Activated T-cell treated with anti-CD3 and anti-CD28 coated beads, Interleukin-2, amount 50 U/mL, for 48 hours (primary cell): ENCODE results near the gene SPP1.
"Not testable (repeated sequence)": the region's sequence is repeated elsewhere in the genome, so short reads cannot be mapped to it uniquely, and the experiment has no call there.

Source experiments
- DNase-seq, 2 experiments: peaks; one replicate each; pipeline ENCODE4 v3.0.0-alpha.2; 2020

The SPP1 gene

DNA sequence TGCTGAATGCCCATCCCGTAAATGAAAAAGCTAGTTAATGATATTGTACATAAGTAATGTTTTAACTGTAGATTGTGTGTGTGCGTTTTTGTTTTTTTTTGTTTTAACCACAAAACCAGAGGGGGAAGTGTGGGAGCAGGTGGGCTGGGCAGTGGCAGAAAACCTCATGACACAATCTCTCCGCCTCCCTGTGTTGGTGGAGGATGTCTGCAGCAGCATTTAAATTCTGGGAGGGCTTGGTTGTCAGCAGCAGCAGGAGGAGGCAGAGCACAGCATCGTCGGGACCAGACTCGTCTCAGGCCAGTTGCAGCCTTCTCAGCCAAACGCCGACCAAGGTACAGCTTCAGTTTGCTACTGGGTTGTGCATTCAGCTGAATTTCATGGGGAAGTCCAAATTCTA is at the start of gene SPP1:
Gene SPP1, plus strand, starts transcription at position 249 of the 400 bp plus-strand sequence. CDS start 1,182 bp downstream, outside the sequence.
- DNase-seq: peak in 1 of 2 experiments; percentile 27

DNA sequence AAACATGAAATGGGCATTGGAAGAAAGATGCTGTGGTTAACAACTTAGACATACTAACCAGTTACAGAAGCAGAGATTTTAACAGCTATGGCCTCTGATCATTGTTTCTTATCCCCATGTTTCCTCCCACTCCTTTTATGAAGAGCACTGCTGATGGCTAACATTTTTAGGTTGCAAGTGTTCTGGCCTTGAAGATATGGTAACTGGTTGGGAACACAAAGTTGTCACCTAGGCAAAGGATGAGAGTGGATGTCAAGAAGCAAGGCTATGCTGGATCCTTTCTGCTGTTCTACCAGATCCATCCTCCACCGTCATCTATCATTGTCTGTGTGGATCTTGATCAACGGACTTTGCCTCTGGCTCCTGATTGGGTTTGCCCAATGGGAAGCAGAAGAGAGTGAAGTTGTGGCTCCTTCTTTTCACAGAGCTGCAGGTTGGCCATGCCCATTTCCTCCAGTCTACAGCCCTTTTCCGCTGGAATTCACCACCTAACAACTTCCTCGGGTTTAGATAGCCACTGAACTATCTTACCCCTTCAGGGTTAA is 48.9 kb upstream of the SPP1 start:
- no peak for DNase-seq

DNA sequence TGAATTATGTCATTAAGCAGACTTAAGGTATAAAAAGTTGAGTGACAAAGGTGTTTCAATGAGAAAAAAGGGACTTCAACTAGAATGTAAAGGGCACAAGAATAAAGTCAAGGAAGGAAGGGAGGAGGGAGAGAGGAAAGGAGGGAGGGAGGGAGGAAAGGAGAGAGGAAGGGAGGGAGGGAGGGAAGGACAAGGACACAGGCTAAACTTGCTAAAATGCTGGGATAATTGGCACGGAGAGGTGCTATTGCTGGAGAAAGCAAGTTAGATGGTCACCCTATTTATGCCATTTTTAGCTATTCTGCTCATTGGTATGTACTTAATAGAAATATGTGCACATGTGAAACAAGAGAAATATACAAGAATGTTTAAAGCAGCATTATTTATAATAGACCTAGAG is 44.9 kb upstream of the SPP1 start:
- DNase-seq: no peak

DNA sequence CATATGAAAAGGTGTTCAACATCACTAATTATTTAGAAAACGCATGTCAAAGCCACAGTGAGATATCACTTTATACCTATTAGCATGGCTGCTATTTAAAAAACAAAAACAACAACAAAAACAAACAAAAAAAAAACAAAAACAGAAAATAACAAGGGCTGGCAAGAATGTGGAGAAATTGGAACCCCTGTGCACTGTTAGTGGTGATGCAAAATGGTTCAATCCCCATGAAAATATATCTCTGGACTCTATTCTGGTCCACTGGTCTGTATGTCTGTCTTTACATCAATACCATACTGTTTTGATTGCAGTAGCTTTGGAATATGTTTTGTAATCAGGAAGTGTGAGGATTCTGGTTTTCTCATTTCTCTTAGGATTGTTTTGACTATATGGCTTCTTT is 43.6 kb upstream of the SPP1 start:
- no peak for DNase-seq

DNA sequence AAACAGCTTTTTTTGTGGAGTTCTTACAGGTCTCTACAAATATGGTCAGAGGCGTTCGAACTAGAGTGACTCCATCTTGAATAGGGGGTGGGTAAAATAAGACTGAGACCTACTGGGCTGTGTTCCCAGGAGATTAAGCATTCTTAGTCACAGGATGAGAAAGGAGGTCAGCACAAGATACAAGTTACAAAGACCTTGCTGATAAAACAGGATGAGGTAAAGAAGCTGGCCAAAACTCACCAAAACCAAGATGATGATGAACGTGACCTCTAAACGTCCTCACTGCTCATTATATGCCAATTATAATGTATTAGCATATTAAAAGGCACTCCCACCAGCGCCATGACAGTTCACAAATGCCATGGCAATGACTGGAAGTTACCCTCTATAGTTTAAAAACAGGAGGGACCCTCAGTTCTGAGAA is 42.8 kb upstream of the SPP1 start:
- DNase-seq: no peak

DNA sequence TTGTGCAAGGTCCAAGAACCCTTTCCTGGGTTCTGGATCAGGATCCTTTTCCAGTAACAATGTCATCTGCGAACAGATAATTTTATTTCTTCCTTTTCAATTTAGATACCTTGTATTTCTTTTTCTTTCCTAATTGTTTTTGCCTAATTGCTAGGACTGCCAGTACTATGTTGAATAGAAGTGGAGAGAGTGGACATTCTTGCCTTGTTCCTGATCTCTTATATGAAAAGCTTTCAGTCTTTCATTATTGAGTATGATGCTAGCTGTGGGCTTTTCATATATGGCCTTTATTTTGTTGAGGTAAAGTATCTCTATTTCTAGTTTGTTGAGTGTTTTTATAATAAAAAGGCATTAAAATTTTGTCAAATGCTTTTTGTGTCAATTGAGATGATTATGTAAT is 42.2 kb upstream of the SPP1 start:
- no peak for DNase-seq

DNA sequence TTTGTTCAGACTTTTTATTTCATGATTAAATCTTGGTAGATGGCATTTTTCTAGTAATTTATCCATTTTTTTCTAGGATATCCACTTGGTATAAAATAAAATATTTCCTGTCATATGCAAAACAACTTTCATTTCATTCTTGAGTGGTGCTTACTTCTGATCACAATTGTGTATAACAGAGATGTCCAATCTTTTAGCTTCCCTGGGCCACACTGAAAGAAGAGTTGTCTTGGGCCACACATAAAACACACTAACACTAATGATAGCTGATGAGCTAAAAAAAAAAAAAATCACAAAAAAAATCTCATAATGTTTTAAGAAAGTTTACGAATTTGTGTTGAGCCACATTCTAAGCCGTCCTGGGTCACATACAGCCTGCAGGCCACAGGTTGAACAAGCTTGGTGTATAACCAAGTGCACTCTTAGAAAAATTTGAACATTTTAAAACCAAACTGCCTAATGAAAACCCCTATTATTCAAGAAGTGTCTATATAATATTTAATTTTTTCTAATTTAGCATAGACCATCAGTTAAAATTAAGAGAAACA is 41.3 kb upstream of the SPP1 start:
- no peak for DNase-seq

DNA sequence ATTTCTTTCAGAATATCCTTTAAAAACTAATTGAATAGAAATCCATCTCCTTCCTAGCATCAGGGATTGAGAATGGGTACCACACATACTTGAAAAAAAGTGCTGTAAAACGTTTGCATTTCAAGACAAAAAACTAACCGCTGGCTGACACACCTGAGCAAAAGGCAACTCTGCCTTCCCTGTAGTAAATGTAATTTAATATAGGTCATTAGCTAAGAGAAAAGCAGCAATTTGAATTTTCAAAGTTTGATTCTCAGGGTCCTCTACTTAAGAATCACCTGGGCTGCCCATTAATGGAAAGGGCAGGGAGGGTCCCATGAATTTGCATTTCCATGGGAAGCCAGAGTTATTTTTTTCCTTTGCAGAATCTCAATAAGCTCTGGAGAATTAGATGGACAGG is 40.5 kb upstream of the SPP1 start:
- no peak for DNase-seq

DNA sequence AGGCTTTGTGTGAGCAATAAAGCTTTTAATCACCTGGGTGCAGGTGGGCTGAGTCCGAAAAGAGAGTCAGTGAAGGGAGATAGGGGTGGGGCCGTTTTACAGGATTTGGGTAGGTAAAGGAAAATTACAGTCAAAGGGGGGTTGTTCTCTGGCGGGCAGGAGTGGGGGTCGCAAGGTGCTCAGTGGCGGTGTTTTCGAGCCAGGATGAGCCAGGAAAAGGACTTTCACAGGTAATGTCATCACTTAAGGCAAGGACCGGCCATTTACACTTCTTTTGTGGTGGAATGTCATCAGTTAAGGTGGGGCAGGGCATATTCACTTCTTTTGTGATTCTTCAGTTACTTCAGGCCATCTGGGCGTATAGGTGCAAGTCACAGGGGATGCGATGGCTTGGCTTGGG is 39.6 kb upstream of the SPP1 start:
- not testable (repeated sequence) for DNase-seq

DNA sequence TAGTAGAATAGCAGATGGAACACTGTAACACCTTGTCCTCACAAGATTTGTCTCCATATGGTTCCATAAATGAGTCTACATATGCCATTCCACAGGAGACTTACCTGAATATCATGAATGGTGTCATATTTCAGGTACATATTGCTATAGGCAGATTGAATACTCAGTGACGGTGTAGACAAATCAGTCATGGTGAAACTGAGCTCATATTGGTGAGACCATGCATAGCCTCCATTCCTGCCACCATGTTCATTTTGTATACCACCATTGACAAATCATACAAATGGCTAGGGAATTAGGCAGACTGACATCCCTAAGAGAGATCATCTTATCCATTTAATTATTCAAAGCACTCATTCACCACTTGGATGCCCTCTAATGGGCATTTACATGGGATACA is 38.0 kb upstream of the SPP1 start:
- DNase-seq: no peak

DNA sequence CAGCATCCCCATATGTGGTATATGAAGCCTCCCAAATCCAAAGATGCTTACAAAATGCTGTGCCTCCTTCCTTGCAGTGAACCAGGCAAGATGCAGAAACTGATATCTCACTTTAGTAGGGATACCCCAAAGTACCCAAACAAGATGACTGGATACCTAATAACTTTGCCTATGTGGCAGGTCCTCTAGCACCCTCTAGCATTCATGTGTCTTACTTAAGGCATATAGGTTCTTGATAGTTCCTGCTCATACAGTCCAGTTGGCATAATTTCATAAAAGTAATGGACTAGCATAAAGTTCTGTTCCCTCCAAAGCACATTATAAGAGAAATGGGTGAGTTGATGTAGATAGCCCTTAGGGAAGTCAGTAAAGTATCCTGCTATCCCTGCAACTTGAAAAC is 36.8 kb upstream of the SPP1 start:
- DNase-seq: no peak

DNA sequence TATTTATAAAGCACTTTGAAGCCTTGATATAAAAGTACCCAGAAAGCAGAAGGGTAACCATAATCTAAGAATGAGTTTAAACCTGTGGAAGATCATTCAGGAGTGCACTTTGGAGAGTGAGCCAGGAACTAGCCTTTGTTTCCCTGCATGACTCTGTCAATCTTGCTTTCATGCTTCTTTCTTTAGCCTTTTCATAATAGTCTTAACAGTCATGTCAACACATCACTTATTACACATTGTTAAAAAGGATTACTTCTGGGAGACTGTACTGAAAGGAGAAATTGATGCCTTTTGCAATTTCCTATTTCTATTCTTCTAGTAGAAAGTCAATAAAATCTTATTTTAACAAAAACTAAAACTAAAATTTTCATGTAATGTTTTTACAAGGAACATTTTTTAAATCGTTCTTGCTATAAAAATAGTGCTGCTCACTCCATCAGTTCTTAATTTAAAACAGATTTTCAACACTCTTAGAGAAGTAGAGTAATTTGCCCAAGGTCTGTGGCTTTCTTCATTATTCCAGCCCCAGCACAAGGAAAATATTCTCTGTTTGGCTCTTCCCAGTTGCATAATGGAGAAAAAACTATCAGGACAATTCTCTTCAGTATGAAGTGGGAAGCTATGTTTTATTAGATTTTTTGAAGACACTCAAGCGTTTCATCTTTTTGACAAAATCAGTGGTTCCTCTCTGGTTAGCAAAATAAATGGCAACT is 35.4 kb upstream of the SPP1 start:
- DNase-seq: no peak

DNA sequence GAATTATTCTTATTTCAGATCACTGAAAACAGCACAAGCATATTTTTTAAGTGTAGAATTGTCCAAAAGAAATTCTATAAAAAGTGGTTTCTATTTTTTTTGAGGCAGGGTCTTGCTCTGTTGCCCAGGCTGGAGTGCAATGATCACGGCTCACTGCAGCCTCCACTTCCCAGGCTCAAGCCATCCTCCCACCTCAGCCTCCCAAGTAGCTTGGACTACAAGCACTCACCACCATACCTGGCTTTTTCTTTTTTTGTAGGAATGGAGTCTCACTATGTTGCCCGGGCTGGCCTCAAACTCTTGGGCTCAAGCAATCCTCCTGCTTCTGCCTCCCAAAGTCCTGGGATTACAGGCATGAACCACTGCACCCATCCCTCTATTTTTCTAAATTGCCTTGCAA is 34.7 kb upstream of the SPP1 start:
- not testable (repeated sequence) for DNase-seq

DNA sequence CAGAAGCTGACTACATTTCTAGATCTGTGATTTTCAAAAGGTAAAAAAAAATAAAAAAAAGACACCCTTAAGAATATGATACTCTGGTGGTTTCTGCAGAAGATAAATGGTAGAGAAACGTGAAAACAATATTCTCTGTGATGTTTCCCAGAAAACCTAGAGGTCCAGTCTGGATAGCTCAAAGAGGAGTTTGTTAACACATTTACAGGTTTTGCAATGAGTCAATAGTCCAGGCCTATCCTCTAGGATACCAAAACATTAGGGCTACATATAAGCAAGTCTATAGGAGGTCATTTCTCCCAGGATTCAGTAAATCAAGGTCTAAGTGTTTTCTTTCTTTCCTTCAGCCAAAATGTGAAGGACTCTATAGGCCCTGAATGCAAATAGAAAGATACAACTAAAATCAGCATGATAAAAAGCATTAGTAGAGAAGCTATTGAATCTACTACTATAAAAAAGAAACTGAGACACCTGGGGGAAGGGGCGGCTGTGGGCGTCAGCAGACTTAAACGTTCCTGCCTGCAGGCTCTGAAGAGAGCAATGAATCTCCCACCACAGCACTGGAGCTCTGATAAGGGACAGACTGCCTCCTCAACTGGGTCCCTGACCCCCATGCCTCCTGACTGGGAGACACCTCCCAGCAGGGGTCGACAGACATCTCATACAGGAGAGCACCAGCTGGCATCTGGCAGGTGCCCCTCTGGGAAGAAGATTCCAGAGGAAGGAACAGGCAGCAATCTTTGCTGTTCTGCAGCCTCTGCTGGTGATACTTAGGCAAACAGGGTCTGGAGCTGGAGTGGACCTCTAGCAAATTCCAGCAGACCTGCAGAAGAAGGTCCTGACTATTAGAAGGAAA is 33.7 kb upstream of the SPP1 start:
- no peak for DNase-seq

DNA sequence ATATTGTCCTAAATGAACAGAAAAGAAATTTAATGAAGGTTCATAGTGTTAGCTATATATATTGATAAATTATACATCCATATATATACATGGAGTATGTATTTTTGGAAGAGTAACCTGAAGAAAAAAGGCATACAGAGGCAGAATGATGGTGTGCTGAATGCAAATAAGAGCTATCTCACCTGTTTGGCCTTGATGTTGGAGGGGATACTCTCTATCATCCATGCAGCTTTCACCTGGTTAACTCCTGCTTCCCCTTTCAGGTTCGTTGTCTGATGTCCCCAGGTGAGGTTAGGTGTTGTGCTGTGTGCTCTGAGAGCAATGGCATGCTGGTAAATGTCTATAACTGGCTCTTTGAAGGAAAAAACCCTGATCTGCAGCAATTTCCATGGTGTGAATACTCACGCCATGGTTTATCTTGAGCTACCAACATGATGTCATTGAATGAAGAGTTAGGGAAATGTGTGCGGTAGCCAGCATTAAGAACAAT is 31.8 kb upstream of the SPP1 start:
- DNase-seq: no peak

DNA sequence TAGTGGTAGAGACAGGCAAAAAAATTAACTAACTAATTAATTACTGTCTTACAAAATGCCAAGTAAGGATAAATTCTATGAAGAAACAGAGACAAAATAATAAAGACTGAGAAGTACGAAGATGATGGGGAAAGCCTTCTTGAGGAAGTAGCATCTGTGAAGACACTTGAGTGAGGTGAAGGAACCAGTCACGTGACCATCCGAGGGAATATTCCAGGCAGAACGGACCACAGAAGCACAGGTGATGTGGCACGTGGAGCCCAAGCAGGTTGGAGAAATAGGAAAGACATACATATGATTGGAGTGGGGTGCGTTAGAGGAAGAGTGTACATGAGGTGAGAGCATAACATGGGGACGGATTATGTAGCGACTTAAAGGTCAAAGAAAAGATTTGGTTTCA is 30.5 kb upstream of the SPP1 start:
- DNase-seq: no peak

DNA sequence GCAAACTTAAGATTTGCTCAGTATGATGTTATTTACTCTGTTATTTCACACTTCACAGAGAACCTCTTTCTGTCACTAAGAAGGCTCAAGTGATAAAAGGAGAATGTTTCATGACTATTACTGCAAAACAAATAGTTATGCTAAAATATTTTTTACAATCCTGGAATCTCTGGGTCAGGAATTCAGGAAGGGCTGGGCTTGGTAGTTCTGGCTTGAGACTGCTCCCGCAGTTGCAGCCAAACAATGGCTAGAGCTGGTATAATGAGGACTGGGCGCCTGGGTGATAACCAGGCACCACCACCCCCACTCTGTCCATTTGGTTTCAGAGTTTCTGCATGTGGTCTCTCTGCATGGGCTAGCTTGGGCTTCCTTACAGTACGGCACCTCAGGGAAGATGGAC is 28.7 kb upstream of the SPP1 start:
- DNase-seq: no peak

DNA sequence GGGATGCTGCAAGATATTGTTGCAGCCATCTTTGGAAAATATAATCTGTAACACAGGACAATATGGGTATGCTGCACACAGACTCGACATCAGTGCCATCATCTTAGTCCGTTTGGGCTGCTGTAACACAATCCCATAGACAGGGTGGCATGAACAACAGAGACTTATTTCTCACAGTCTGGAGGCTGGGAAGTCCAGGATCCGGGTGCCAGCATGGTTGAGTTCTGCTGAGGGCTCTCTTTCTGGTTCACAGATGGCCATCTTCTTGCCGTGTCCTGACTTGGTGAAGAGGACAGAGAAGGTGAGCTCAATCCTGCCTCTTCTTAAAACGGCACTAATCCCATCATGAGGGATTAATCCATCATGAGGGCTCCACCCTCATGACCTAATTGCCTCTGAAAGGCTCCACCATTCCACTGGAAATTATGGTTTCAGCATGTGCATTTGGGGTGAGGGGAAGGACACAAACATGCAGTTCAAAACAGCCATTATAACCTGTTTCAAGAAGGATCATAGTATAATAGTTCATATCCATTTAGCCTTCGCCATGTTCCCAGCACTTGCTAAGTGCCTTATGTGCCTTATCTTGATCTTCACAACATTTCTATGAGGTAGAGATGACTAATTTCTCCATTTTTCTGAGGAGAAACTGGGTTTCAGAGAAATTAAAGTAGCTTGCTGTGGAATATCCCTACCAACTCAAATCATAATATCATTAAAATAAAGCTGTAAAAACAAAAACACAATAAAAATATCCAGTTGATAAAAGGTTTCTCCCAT is 27.9 kb upstream of the SPP1 start:
- no peak for DNase-seq

DNA sequence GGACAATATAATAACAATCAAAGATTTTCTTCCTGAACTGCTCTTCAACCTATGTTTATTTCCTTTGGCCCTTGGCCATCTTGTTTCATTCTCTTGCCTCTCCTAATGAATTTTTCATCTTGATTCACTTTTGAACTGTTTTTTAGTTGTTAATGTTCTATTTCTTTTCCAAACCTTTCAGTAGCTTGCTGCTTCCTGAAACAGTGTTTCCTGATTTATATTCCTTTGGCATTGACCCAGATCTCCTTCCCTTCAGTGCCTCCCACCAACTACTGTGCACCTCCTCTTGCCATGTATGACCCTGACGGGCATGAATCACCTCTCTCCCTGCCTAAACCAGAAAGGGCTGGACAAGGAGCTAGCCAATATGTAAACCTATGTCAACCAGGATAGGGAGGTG is 25.6 kb upstream of the SPP1 start:
- DNase-seq: no peak

DNA sequence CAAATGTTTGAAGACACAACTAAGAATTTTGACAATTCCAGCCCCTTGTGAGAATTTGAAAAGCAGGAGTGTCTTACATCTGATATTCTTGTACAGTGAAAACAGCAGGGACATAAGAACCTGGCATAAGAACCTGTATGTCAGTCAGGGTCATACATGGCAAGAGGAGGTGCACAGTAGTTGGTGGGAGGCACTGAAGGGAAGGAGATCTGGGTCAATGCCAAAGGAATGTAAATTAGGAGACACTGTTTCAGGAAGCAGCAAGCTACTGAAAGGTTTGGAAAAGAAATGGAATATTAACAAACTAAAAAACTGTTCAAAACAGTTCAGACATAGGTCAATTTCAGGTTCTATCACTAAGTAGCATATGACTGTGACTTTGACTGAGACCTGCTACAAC is 25.0 kb upstream of the SPP1 start:
- DNase-seq: no peak

DNA sequence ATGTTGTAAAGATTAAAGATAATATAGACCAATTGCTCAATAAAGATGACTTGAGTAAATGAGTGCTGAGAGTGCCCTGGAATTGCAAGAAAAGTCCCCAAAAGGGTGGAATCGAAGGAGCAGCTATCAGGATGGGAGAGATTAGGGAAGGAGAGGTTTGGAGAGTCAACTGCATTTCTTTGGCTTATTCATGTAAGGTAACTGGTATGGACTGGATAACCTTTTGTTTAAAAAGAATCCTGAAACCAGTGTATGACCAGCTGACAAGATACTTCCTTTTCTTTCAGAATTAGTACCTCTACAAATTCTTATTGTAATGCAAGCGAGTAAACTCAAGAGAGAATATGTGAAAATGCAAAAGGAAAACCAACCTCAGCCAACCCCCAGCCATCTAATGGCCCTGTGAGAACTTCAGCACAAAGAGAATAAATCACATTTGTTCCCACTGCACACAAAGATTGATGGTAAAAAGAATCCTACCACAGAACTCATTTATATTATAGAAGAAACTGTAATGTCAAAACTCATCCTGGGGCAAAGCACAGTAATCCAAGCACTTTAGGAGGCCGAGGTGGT is 24.5 kb upstream of the SPP1 start:
- DNase-seq: no peak

DNA sequence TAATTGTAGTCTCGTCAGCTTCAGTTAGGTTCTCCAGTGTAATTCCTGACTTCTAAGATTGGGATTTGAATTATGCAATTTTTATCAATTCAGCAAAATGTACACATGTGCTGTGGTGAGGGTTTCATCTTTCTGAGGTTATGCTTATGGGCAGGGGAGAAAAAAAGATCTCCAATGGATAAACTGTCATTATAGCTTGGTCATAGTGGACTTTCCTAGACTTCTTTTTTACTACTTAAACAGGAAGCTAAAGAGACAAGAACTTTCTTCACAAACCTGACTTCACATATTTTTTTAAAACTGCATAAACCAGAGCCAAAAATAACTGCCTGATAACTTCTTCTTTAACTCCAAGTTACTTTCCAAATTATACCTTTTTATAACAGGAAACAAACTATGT is 21.7 kb upstream of the SPP1 start:
- DNase-seq: no peak
